ENCODE measurements around the gene LHX3.

The LHX3 gene

DNA sequence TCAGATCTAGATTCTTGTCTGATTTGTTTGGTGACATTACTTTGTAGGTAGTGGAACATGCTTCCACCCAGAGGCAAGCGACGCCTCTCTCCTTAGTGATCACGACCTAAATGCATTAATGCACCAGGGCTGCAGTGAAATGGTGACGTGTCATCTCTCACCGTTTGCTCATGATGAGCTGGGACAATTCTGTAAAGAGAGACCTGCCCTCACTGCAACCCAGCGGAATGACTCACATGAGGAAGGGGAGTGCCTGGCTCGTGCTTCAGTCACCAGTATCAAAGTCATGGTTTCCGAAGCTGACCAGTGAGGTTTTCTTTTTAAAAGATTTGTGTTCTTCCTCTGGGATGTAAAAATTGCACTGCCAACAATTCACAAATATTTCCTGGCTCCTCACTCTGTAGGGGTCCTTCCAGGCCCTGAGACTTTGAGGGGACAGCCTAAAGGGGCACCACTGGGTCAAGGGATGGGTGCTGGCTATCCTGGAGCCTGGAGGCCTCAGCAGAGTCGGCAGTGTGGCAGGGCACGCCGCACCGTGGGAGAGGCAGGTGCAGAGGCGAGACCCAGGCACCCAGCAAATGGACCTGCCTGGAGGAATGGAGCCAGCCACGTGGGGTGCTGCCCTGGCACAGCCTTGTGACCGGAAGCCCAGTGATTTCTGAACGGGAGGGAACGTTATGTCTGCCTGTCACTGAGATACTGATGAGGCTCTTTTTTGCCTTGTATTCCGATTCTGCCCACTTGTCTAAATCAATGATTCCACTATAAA, 23.4 kb upstream of the LHX3 start:
- Histone ChIP-seq H3K4me2 (ENCODE audit: low read length) (no peak overlapping the region), H3K27ac (no peak overlapping the region), H3K4me3 (ENCODE audit: low read depth, low read length) (no peak overlapping the region), H3K9ac (no peak overlapping the region), H3K27me3 (ENCODE audit: control insufficient read depth, insufficient read depth, low read length) (no peaks in the 10 kb centered on the region), H2AFZ (no peak overlapping the region), H3K36me3 (ENCODE audit: control insufficient read depth, insufficient read depth, low read length) (no peaks in the 10 kb centered on the region), H3K9me3 (ENCODE audit: control insufficient read depth, low read length) (no peaks in the 10 kb centered on the region), H3K79me2 (no peaks in the 10 kb centered on the region), H3K4me1 (no peaks in the 10 kb centered on the region)
- TF ChIP-seq CTCF (IDR thresholded peaks at IDR 0.05) = no peak

DNA sequence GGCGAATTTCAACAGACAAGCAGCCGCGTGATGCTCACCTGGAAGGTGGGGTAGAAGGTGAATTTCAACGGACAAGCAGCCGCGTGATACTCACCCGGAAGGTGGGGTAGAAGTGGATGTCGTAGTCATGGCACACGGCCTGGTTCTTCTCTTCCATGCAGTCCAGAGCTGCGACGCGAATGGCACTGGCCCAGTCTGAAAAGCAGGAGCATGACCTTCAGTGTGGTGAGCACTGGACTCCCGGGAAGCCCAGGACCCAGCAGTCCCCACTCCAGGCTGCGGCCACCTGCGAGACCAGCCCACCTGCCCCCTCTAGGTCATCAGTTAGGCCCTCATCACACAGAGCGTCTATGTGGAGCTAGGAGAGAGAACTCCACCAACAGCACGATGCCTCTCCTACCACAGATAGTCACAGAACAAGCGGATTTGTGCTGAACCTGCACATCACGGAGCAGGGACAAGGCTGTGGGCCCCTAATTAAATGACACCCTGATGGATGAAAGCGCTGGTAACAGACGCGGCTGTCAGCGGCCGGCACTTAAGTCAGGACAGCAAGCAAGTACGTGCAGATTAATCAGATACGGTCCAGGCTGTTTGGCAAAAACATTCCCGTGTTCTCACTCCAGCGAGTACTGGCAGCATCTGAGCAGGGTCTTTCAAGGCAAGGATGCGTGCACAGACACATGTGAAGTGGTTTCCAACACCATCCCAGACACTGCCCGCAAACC, 21.9 kb upstream of the LHX3 start:
- H3K9ac ChIP-seq = no peak overlapping the region
- no peak for TF ChIP-seq CTCF (IDR thresholded peaks at IDR 0.05)
- H3K4me3 ChIP-seq (ENCODE audit: low read depth, low read length) = no peak overlapping the region
- H3K27me3 ChIP-seq (ENCODE audit: control insufficient read depth, insufficient read depth, low read length) = no peaks in the 10 kb centered on the region
- no peaks in the 10 kb centered on the region for H3K36me3 ChIP-seq (ENCODE audit: control insufficient read depth, insufficient read depth, low read length)
- H3K79me2 ChIP-seq = no peaks in the 10 kb centered on the region
- no peaks in the 10 kb centered on the region for H3K4me1 ChIP-seq
- H3K4me2 ChIP-seq (ENCODE audit: low read length) = no peak overlapping the region
- H3K9me3 ChIP-seq (ENCODE audit: control insufficient read depth, low read length) = no peaks in the 10 kb centered on the region
- H3K27ac ChIP-seq = no peak overlapping the region
- no peak overlapping the region for H2AFZ ChIP-seq

DNA sequence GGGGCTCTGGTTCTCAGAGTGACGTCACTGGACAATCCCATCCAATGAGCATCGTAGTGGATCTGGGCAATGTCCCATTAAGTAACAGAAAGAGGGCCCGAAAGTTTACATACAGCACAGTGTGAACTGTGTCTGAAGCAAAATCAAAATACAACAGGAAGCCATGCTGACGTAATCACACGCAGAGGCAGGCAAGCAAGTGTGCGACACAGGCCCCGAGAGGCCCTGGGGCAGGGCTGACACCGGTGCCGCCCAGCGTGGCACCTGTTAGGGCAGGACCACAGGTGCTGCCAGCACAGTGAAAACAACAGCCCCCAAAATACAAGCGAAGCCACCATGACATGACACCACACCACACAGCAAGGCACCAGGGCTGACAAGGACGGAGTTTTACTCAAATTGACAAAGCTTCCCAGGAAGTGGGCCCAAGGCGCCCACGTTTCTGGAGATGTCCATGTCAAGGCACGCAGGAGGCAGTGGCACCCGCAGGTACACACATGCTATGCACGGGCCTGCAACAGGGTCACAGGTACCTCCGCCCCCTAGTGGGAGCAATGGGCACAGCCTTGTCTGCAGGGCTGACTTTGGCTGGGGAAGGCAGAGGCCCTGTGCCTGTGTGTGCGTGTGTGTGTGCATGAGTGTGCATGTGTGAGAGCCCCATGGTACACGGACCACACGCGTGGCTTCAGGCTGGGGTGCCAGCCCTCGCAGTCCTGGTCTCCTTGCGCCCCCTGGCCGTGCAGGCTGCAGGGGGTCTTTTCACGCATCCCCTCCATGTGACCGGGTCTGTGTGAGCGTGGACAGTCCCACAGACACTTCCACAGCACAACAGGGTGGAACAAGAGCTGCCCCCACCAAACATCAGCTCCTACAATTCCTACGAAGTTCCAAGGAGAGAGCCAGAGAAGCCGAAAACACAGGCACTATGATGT, 21.1 kb upstream of the LHX3 start:
- H3K36me3 ChIP-seq (ENCODE audit: control insufficient read depth, insufficient read depth, low read length) = no peaks in the 10 kb centered on the region
- no peak overlapping the region for H3K9ac ChIP-seq
- H3K9me3 ChIP-seq (ENCODE audit: control insufficient read depth, low read length) = no peaks in the 10 kb centered on the region
- H3K4me3 ChIP-seq (ENCODE audit: low read depth, low read length) = no peak overlapping the region
- no peak overlapping the region for H2AFZ ChIP-seq
- no peak overlapping the region for H3K4me2 ChIP-seq (ENCODE audit: low read length)
- no peaks in the 10 kb centered on the region for H3K79me2 ChIP-seq
- no peaks in the 10 kb centered on the region for H3K4me1 ChIP-seq
- no peak overlapping the region for H3K27ac ChIP-seq
- H3K27me3 ChIP-seq (ENCODE audit: control insufficient read depth, insufficient read depth, low read length) = no peaks in the 10 kb centered on the region
- TF ChIP-seq CTCF (IDR thresholded peaks at IDR 0.05) = peak; percentile 64

- Histone ChIP-seq H2AFZ (no peak overlapping the region), H3K27ac (no peak overlapping the region), H3K27me3 (ENCODE audit: control insufficient read depth, insufficient read depth, low read length) (no peaks in the 10 kb centered on the region), H3K4me1 (no peaks in the 10 kb centered on the region), H3K79me2 (no peaks in the 10 kb centered on the region), H3K36me3 (ENCODE audit: control insufficient read depth, insufficient read depth, low read length) (no peaks in the 10 kb centered on the region), H3K9me3 (ENCODE audit: control insufficient read depth, low read length) (no peaks in the 10 kb centered on the region), H3K9ac (no peak overlapping the region), H3K4me3 (ENCODE audit: low read depth, low read length) (no peak overlapping the region), H3K4me2 (ENCODE audit: low read length) (no peak overlapping the region)
- no peak for TF ChIP-seq CTCF (IDR thresholded peaks at IDR 0.05)
Measured at GRCh38 chr9:136225366-136225747, 20.4 kb upstream of the LHX3 start.
